ENCODE results near the gene CBX4.

Gene CBX4

DNA sequence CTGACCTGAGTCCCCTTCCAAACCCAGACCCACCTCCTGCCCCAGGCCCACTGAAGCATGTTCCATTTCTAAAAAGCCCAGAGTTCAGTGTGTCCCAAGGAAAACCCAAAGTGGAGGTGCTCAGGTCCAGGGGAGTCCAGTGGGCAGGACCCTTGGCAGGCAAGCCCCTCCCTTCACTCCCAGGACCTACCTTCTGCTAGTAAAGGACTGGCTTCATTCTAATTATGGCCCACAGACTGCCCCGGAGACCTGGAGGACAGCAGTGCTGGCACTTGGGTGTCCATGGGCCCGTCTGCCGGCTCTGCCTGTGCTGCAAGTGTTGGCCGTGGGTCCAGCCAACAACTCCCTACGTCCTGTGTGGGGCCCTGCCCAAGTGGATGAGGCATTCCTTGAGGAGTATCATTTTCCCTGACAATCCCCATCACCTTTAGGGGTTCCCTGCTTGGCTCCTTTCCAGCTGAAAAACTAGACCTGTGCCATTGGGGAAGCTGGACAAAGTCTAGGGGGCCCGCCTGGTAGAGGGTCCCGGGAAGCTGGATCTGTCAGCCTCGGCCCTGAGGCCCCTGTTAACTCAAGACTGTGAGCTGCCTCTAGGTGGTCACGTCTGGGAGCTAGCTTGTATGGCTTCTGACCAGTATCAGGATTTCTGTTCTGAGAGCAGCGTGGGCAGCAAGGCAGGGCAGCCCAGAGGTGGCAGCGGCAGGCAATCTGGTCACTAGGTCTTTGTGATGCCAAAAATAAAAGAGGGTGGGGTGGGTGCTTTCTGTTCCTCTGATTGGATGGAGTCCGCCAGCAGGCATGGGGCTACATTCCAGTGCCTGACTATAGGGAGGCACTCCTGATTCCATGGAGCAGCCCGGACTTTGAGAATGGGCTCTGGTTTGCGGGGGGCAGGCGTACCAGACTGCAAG lies 53.1 kb downstream of the CBX4 start:
- DNase-seq (ENCODE audit: low spot score), result no peak

GRCh38 chr17:79785017-79785899 lies 54.0 kb downstream of the CBX4 start:
- no peak for DNase-seq (ENCODE audit: low spot score)

GRCh38 chr17:79784353-79785016 lies 54.8 kb downstream of the CBX4 start:
- no peak for DNase-seq (ENCODE audit: low spot score)

DNA sequence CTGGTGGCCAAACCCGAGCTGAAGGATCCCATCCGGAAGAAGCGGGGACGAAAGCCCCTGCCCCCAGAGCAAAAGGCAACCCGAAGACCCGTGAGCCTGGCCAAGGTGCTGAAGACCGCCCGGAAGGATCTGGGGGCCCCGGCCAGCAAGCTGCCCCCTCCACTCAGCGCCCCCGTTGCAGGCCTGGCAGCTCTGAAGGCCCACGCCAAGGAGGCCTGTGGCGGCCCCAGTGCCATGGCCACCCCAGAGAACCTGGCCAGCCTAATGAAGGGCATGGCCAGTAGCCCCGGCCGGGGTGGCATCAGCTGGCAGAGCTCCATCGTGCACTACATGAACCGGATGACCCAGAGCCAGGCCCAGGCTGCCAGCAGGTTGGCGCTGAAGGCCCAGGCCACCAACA lies 55.3 kb downstream of the CBX4 start:
- no peak for DNase-seq (ENCODE audit: low spot score)
